GM12878 (cell line): ENCODE data around the gene ASGR1. TPM values are rescaled to one million over a fixed set of nuclear protein-coding genes. Genes with fewer than 3 reads are reported as not detected.

Experiments
- CEBPB ChIP-seq, 2 experiments: fragments of 150-350 bp in 1 of 2; IDR thresholded peaks; 2 replicates each; pipeline ENCODE4 v1.6.1; 2012 to 2014; ENCODE audit warnings: low read depth in 2 of 2, low read length in 2 of 2, borderline replicate concordance in 1 of 2, inconsistent platforms in 1 of 2
- CHD1 ChIP-seq: IDR thresholded peaks from 2 replicates; pipeline ENCODE4 v1.6.1; 2012; ENCODE audit warnings: low read depth, low read length, improper control_type of control experiment
- ESRRA ChIP-seq: IDR thresholded peaks from 2 replicates; pipeline ENCODE4 v1.6.1; 2012; ENCODE audit warnings: mild to moderate bottlenecking, low read length, improper control_type of control experiment
- IKZF1 ChIP-seq: fragments of 450-650 bp; conservative IDR thresholded peaks from 2 replicates; pipeline ENCODE4 v1.6.1; 2017; ENCODE audit warnings: antibody characterized with exemption, mild to moderate bottlenecking
- MTA2 ChIP-seq: fragments of 450-650 bp; IDR thresholded peaks from 2 replicates; pipeline ENCODE4 v1.6.1; 2016; ENCODE audit warnings: low read depth, mild to moderate bottlenecking, moderate library complexity
- NKRF ChIP-seq: fragments of 450-650 bp; conservative IDR thresholded peaks from 2 replicates; pipeline ENCODE4 v1.6.1; 2017; ENCODE audit warnings: mild to moderate bottlenecking, moderate library complexity
- ZBTB11 ChIP-seq: fragments of 450-650 bp; formaldehyde crosslinking; IDR thresholded peaks from 2 replicates; pipeline ENCODE4 v1.5.0; 2022; ENCODE audit warnings: mild to moderate bottlenecking, missing genetic modification characterization
- ZZZ3 ChIP-seq: IDR thresholded peaks from 2 replicates; pipeline ENCODE4 v1.6.1; 2011; ENCODE audit warnings: low read depth; ENCODE audit not compliant: control insufficient read depth, insufficient read length
- polyA plus RNA-seq, 11 experiments: library from polyadenylated mRNA; depleted of rRNA in 4 of 11; unstranded in 6 of 11; stranded (reverse) in 5 of 11; fragments of >200 nt; fragmentation: Nextera tagmentation in 4 of 11; fragmentation: Illumina TruSeq in 1 of 11; extraction: Ambion mirVana in 4 of 11; extraction: Trizol in 1 of 11; gene quantifications; 1 replicate in 1 of 11; 2 replicates in 10 of 11; pipeline versions ENCODE4 v1.2.1 to v1.2.3, GENCODE V29; 2011 to 2016; ENCODE audit warnings: inconsistent platforms in 2 of 11, missing spikeins in 2 of 11, low read depth in 1 of 11
- total RNA-seq, 4 experiments: library from RNA; depleted of rRNA in 3 of 4; stranded (reverse); fragments of >200 nt in 3 of 4; fragmentation: Illumina TruSeq in 1 of 4; extraction: Trizol in 1 of 4; gene quantifications; 2 replicates each; pipeline versions ENCODE4 v1.2.1 to v1.2.3, GENCODE V29; 2013 to 2021

The ASGR1 gene
- total and polyA plus RNA-seq, 10 of the 15 experiments (the other 5 are each of a cell fraction or from before 2014, with no cell fraction given), result 0.06 to 0.34 (median 0.14) TPM; not detected in 6

- TF ChIP-seq NKRF (no peak), ZZZ3 (no peak), IKZF1 (no peak), CEBPB (IDR thresholded peaks at IDR 0.05; ENCODE audit: borderline replicate concordance in 1 of 2, low read depth in 2 of 2, low read length in 2 of 2) (no peak), CHD1 (no peak), MTA2 (no peak), ESRRA (no peak), ZBTB11 (CRISPR knock-in tag) (no peak)
Measured at GRCh38 chr17:7177954-7178477, 1.2 kb downstream of the ASGR1 start (continued).
